HCEC 1CT (cell line): ENCODE results near the gene MAPK8IP3.
"Not testable (repeated sequence)": the region's sequence is repeated elsewhere in the genome, so short reads cannot be mapped to it uniquely, and the experiment has no call there.

Experiments used
- DNase-seq: peaks from one replicate; pipeline ENCODE4 v3.0.0-alpha.2; 2017

MAPK8IP3 gene

GRCh38 chr16:1790261-1790610 lies 84.2 kb downstream of the MAPK8IP3 start:
- no peak for DNase-seq

DNA sequence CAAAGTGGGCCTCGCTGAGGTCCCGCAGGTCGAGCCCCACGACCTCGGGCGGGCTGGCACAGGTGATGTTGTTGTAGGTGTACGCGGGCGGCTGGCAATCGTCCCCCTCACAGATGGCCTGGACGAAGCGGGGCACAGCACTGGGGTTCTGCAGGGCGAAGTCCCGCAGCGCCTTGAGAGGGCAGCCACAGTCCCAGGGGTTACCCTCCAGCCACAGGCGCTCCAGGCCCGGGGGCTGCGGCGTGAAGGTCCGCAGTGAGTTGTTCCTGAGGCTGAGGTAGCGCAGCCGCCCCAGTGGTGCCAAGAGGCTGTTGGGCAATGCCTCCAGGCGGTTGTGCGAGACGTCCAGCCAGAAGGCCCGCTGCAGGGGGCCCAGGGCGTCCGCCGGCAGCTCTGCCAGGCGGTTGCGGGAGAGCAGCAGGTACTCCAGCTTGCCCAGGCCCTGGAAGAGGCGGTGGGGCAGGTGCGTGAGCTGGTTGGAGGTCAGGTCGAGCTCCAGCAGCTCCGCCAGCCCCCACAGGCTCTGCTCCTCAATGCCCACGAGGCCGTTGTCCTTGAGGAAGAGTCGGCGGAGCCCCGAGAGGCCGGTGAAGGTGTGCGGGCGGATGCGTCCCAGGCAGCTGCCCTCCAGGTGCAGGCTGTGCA lies 84.7 kb downstream of the MAPK8IP3 start:
- DNase-seq = no peak

GRCh38 chr16:1791256-1791942 lies 85.4 kb downstream of the MAPK8IP3 start:
- no peak for DNase-seq

- DNase-seq = no peak
Measured at GRCh38 chr16:1791943-1792812, 86.2 kb downstream of the MAPK8IP3 start.

GRCh38 chr16:1792836-1793577 lies 87.0 kb downstream of the MAPK8IP3 start:
- no peak for DNase-seq

DNA sequence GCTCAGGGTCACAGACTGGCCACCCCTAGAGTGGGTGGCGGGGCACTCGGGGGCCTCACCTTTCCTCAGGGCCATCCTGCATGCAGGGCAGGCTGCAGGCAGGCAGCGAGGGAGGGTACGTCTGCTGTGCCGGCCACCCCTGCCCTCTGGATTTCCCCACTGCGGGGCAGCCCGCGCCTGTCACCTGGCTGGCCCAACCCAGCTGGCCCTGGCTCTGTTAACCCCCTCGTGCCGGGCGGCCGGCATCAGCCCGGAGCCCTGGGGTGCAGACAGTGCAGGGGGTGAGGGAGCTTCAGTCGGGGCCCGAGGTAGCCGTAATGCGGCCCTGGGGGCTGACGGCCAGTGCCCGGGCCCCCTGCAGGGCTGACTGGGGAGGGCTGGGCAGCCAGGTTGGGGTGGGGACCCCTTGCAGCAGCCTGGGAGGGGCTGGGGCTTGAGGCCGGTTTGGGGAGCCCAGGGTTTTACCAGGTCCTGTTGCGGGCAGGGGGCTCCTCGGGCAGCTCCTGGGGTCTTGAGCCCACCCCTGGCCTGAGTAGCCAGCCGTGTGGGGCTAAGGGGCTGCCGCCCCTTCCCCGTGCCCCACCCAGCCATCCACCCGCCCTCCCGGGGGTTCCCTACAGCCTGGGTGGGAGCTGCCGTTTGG lies 87.7 kb downstream of the MAPK8IP3 start, which contains the start of gene IGFALS:
Gene IGFALS, minus strand, starts transcription at position 128 of the 643 bp plus-strand sequence. Its CDS starts 53 bp downstream, at position 75.
- DNase-seq = no peak

DNA sequence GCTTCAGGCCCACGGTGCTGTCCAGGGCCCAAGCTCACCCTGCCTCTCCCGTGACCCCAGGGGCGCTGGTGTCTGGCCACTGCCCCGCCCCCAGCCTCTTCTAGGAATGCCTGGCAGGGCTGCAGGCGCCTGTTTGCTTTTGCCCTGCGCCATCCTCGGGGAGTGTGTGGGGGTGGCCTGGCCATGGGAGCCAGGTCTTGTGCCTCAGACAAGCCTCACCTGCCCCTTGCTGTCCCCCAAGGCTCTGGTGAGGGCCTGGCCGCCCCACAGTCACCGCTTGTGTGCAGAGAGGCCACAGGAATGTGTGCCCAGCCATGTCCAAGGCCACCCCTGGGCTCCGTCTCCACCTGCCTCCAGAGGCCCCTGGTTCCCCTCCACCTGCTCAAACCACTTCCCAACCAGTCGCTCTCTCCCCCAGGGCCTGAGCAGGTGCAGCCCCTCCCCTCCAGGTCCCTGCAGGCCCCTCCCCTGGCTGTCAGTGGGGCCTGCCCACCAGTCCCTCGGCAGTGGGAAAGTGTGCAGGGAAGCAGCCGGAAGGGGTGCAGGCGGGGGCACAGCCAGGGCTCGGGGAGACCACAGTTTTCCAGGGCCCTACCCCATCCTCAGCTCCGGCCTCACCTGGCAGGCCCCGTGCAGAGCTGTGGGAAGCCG lies 88.4 kb downstream of the MAPK8IP3 start:
- no peak for DNase-seq

- no peak for DNase-seq
Measured at GRCh38 chr16:1794908-1795666, 89.1 kb downstream of the MAPK8IP3 start.

DNA sequence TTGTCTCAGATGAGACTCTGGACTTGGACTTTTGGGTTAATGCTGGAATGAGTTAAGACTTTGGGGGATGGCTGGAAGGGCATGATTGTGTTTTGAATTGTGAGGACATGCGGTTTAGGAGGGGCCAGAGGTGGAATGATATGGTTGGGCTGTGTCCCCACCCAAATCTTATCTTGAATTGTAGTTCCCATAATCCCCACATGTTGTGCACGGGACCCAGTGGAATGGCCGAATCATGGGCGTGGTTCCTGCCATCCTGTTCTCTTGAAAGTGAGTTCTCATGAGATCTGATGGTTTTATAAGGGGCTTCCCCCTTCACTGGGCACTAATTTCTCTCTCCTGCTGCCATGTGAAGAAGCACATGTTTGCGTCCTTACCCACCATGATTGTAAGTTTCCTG lies 93.3 kb downstream of the MAPK8IP3 start:
- DNase-seq = not testable (repeated sequence)

GRCh38 chr16:1800701-1801100 lies 94.7 kb downstream of the MAPK8IP3 start:
- no peak for DNase-seq

DNA sequence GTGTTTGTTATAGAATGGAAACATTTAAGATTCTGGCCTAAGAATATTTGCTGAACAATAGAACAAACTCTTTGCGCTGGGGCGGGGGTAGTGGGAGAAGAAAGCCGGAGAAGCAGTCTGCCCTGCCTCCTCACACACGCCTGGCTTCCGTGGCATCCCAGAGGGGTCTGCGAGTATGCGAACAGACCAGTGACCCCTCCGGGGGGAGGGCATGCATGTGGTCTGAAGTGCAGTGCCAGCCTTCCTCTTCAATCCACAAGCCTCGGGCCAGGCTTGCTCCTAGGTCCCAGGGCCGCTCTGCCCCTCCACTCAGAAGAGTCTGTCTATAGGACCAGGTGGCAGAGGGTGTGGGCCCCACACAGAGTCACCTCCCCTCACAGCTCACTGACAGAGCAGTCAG lies 101.6 kb downstream of the MAPK8IP3 start:
- DNase-seq = no peak

- no peak for DNase-seq
Measured at GRCh38 chr16:1808691-1809090, 102.7 kb downstream of the MAPK8IP3 start.

DNA sequence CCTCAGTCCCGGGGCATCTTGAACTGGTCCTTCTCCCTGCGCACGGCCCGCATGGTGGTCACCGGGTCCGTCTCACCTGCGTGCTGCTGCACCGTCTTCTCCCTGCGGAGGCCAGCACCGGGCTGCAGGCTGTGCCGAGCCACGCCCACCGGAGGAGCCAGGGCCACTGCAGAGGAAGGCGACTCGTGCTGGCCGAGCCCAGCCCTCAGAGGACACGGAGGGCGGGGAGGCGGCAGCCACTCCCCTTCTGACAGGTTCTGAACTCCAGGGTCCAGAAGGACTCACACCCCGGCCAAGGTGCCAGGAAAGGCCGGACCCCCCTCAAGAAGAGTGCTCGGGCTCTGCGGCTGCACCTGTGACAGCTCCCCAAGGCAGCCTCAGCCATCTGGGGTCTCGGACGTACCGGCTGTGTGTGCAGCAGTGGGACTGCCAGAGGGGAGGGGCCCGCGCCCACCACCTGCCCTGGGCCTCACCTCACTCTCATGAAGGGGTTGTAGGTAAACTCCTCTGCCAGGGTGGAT lies 103.3 kb downstream of the MAPK8IP3 start:
- no peak for DNase-seq

GRCh38 chr16:1810106-1810505 lies 104.1 kb downstream of the MAPK8IP3 start:
- DNase-seq = no peak

DNA sequence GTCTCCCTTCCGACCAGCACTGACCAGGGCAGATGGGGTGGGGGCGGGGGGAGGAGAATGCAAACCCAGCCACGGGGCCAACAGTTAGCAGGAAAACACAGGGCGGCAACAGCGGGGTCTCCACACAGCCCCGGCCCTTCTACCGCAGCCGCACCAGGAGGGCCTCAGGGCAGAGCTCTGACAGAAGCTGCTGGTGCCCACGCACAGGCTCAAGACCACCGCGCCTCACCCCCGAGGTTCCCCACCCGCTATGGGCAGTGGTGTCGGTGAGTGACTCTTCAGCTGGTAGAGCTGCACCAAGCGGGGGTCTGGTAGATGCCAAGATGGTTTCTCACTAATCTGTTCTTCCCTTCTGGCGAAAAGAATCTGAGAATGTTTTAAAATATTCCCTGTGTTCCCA lies 104.5 kb downstream of the MAPK8IP3 start:
- no peak for DNase-seq

GRCh38 chr16:1812732-1813163 lies 106.8 kb downstream of the MAPK8IP3 start:
- DNase-seq = peak; percentile 63

GRCh38 chr16:1815461-1815860 lies 109.5 kb downstream of the MAPK8IP3 start:
- no peak for DNase-seq

DNA sequence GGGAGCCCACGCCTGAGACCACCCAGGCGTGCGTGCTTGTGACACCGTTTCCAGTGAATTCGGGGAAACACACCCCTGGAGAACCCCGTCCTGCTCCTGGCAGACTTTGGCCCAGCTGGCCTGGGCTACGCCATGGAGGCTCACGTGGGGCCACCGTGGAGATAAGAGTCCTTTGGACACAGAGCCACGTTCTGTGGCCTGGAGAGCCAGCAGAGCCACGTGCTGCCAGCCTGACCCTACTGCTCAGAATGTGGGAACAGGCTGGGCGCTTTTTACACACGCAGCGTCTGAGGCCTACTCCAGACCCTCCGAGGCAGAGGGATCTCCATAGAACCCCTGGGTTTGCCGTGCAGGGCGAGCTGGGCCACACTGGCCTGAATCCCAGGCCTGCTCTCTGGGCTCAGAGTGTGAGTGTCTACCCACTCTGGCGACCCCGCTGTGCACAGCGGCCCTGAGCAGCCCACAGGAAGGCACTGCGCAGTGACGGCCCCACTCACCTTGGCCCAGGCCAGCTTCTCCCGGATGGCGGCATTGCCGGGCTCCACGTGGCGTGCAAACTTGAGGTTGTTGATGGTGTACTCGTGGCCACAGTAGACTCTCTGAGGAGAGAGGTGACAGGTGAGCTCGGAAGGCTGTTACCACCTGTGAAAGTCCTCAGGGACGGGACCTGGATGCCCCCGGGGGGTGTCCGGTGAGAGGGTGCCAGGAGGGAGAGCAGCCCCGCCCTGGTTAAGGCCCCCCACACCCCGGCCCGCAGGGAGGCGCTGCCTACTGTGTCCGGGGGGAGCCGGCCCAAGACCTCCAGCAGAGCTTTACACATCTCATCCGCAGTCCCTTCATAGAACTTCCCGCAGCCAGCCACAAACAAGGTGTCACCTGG lies 110.6 kb downstream of the MAPK8IP3 start:
- DNase-seq = no peak

DNA sequence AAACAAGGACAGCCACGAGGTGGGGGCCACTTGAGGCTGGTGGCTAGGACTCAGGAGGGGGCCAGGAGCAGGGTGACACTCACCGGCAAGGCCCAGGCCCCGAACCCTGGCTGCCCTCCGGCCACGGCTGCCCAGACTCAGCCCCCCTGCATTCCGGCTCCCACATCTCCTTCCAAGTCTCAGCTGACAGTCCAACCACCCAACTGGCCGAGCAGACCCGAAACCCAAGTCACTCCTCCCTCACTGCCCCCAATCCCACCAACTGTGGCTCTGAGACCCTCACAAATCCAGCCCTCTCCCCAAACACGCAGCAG lies 111.2 kb downstream of the MAPK8IP3 start:
- DNase-seq = no peak

GRCh38 chr16:1817716-1818115 lies 111.7 kb downstream of the MAPK8IP3 start:
- DNase-seq = no peak
